KBM-7 (cell line): ENCODE results near the gene CAMTA2.
"Not testable (repeated sequence)": the region's sequence is repeated elsewhere in the genome, so short reads cannot be mapped to it uniquely, and the experiment has no call there.

Experiments
- DNase-seq: peaks from one replicate; pipeline ENCODE4 v3.0.0-alpha.2; 2015
- in situ Hi-C: fragments of 300-500 bp; cut with MboI; formaldehyde crosslinking; loops from 2 replicates; pipeline ENCODE4 v1.14.3; 2020; ENCODE audit warnings: low sequenced_read_pairs, low pct_unique_long_range_greater_than_20kb, mixed read lengths

CAMTA2 gene

GRCh38 chr17:4986951-4987766 lies at the start of gene CAMTA2:
Gene CAMTA2, minus strand, starts transcription at chr17:4987675. Its CDS starts 1,453 bp downstream, at chr17:4986222.
- in situ Hi-C loops: no loop called here
- peak; percentile 85 for DNase-seq

GRCh38 chr17:5035315-5035714 lies 47.8 kb upstream of the CAMTA2 start, which contains the start of gene SLC52A1:
Gene SLC52A1, minus strand, starts transcription at chr17:5035426. Its CDS starts 820 bp downstream, at chr17:5034606.
- in situ Hi-C loops: no loop called here
- no peak for DNase-seq

- no peak for DNase-seq
- in situ Hi-C loops: no loop called here
Measured at GRCh38 chr17:5034651-5035050, 47.2 kb upstream of the CAMTA2 start.

- in situ Hi-C loops: no loop called here
- no peak for DNase-seq
Measured at GRCh38 chr17:5034063-5034462, 46.6 kb upstream of the CAMTA2 start.

GRCh38 chr17:5033352-5034015 lies 46.0 kb upstream of the CAMTA2 start:
- no peak for DNase-seq
- in situ Hi-C loops: no loop called here

GRCh38 chr17:5032865-5033264 lies 45.4 kb upstream of the CAMTA2 start:
- in situ Hi-C loops: no loop called here
- DNase-seq: no peak

- in situ Hi-C loops: no loop called here
Measured at GRCh38 chr17:5031365-5032082, 44.0 kb upstream of the CAMTA2 start.

GRCh38 chr17:5030168-5030567 lies 42.7 kb upstream of the CAMTA2 start:
- DNase-seq, in situ Hi-C loops: not testable (repeated sequence)

More at GRCh38 chr17:5031365-5032082, 44.0 kb upstream of the CAMTA2 start:
- peak; percentile 74 for DNase-seq

GRCh38 chr17:5027916-5028315 lies 40.4 kb upstream of the CAMTA2 start:
- DNase-seq: no peak
- in situ Hi-C loops: no loop called here

- DNase-seq: no peak
- in situ Hi-C loops: no loop called here
Measured at GRCh38 chr17:5027299-5027698, 39.8 kb upstream of the CAMTA2 start.

GRCh38 chr17:5024604-5025003 lies 37.1 kb upstream of the CAMTA2 start:
- in situ Hi-C loops: no loop called here
- DNase-seq: no peak

- DNase-seq: no peak
- in situ Hi-C loops: no loop called here
Measured at GRCh38 chr17:5023588-5024147, 36.2 kb upstream of the CAMTA2 start.

- DNase-seq: no peak
- in situ Hi-C loops: no loop called here
Measured at GRCh38 chr17:5022171-5022711, 34.8 kb upstream of the CAMTA2 start.

GRCh38 chr17:5020502-5021023 lies 33.1 kb upstream of the CAMTA2 start:
- in situ Hi-C loops: no loop called here
- DNase-seq: no peak

- in situ Hi-C loops: no loop called here
- DNase-seq: peak; percentile 49
Measured at GRCh38 chr17:5019475-5019956, 32.0 kb upstream of the CAMTA2 start.

- no peak for DNase-seq
- in situ Hi-C loops: no loop called here
Measured at GRCh38 chr17:5014357-5014756, 26.9 kb upstream of the CAMTA2 start.

- DNase-seq: no peak
- in situ Hi-C loops: no loop called here
Measured at GRCh38 chr17:5011928-5012327, 24.5 kb upstream of the CAMTA2 start.

- in situ Hi-C loops: no loop called here
- no peak for DNase-seq
Measured at GRCh38 chr17:5003214-5003867, 15.9 kb upstream of the CAMTA2 start.
